Measurements from ENCODE around the gene DYDC2.

DNA sequence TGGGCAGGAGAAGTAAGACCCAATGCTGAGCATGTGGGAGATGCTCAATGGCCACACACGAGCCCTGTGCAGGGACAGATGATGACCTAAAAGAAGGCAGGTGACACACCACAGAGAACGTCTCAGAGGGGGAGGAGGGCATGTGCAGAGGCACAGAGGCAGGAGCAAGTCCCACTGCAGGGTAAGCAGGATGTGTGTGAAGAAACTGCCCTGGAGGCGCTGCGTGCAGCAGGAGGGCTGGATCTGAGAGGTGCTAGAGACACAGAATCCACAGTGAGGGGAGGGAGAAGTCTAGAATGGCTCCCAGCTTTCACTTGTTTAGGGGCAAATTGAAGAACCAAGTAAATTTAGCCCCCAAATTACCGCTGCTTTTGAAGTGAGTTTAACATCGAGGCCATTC lies 14.9 kb downstream of the DYDC2 start:
- TF ChIP-seq, protein P1, sequence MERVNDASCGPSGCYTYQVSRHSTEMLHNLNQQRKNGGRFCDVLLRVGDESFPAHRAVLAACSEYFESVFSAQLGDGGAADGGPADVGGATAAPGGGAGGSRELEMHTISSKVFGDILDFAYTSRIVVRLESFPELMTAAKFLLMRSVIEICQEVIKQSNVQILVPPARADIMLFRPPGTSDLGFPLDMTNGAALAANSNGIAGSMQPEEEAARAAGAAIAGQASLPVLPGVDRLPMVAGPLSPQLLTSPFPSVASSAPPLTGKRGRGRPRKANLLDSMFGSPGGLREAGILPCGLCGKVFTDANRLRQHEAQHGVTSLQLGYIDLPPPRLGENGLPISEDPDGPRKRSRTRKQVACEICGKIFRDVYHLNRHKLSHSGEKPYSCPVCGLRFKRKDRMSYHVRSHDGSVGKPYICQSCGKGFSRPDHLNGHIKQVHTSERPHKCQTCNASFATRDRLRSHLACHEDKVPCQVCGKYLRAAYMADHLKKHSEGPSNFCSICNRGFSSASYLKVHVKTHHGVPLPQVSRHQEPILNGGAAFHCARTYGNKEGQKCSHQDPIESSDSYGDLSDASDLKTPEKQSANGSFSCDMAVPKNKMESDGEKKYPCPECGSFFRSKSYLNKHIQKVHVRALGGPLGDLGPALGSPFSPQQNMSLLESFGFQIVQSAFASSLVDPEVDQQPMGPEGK (CRISPR knock-in tag; IDR thresholded peaks at IDR 0.05; ENCODE audit: borderline replicate concordance): no peak
- TF ChIP-seq ZFP3 (CRISPR knock-in tag; IDR thresholded peaks at IDR 0.05): no peak
- TF ChIP-seq, protein P2, sequence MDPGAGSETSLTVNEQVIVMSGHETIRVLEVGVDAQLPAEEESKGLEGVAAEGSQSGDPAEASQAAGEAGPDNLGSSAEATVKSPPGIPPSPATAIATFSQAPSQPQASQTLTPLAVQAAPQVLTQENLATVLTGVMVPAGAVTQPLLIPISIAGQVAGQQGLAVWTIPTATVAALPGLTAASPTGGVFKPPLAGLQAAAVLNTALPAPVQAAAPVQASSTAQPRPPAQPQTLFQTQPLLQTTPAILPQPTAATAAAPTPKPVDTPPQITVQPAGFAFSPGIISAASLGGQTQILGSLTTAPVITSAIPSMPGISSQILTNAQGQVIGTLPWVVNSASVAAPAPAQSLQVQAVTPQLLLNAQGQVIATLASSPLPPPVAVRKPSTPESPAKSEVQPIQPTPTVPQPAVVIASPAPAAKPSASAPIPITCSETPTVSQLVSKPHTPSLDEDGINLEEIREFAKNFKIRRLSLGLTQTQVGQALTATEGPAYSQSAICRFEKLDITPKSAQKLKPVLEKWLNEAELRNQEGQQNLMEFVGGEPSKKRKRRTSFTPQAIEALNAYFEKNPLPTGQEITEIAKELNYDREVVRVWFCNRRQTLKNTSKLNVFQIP (CRISPR knock-in tag; IDR thresholded peaks at IDR 0.05; ENCODE audit: borderline replicate concordance, low read depth): no peak
- no peak for TF ChIP-seq ZNF70 (CRISPR knock-in tag; IDR thresholded peaks at IDR 0.05)
- TF ChIP-seq RARB (CRISPR knock-in tag; IDR thresholded peaks at IDR 0.05): no peak
- TF ChIP-seq ZNF565 (CRISPR knock-in tag; conservative IDR thresholded peaks at IDR 0.05; ENCODE audit: low read depth): no peak
- no peak for TF ChIP-seq ARNTL (CRISPR knock-in tag; IDR thresholded peaks at IDR 0.05; ENCODE audit: borderline replicate concordance, low read depth)
- TF ChIP-seq, protein P3, sequence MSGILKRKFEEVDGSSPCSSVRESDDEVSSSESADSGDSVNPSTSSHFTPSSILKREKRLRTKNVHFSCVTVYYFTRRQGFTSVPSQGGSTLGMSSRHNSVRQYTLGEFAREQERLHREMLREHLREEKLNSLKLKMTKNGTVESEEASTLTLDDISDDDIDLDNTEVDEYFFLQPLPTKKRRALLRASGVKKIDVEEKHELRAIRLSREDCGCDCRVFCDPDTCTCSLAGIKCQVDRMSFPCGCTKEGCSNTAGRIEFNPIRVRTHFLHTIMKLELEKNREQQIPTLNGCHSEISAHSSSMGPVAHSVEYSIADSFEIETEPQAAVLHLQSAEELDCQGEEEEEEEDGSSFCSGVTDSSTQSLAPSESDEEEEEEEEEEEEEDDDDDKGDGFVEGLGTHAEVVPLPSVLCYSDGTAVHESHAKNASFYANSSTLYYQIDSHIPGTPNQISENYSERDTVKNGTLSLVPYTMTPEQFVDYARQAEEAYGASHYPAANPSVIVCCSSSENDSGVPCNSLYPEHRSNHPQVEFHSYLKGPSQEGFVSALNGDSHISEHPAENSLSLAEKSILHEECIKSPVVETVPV (CRISPR knock-in tag; IDR thresholded peaks at IDR 0.05): no peak
- TF ChIP-seq SNAI2 (CRISPR knock-in tag; IDR thresholded peaks at IDR 0.05): no peak
- TF ChIP-seq ZFP30 (CRISPR knock-in tag; IDR thresholded peaks at IDR 0.05): no peak
- TF ChIP-seq ISL1 (CRISPR knock-in tag; IDR thresholded peaks at IDR 0.05): no peak
- TF ChIP-seq GLIS3 (CRISPR knock-in tag; IDR thresholded peaks at IDR 0.05): no peak
- no peak for TF ChIP-seq ZNF8 (CRISPR knock-in tag; IDR thresholded peaks at IDR 0.05)
- TF ChIP-seq CSDC2 (CRISPR knock-in tag; IDR thresholded peaks at IDR 0.05): no peak
